SH-SY5Y (cell line): ENCODE measurements around the gene NEU4.

Source experiments
- GATA2 ChIP-seq: IDR thresholded peaks from 2 replicates; pipeline ENCODE4 v1.6.1; 2011; ENCODE audit warnings: mild to moderate bottlenecking, low read depth, low read length
- GATA3 ChIP-seq: IDR thresholded peaks from 2 replicates; pipeline ENCODE4 v1.6.1; 2011; ENCODE audit warnings: low read depth, mild to moderate bottlenecking, low read length, moderate library complexity

GRCh38 chr2:241773511-241774418 is 35.2 kb upstream of the NEU4 start:
- TF ChIP-seq GATA3 (no peak), GATA2 (no peak)
